Measurements from ENCODE around the gene AAK1.
A peak's percentile ranks its signal among the peaks of the same experiment; 100 is the strongest.

The AAK1 gene

DNA sequence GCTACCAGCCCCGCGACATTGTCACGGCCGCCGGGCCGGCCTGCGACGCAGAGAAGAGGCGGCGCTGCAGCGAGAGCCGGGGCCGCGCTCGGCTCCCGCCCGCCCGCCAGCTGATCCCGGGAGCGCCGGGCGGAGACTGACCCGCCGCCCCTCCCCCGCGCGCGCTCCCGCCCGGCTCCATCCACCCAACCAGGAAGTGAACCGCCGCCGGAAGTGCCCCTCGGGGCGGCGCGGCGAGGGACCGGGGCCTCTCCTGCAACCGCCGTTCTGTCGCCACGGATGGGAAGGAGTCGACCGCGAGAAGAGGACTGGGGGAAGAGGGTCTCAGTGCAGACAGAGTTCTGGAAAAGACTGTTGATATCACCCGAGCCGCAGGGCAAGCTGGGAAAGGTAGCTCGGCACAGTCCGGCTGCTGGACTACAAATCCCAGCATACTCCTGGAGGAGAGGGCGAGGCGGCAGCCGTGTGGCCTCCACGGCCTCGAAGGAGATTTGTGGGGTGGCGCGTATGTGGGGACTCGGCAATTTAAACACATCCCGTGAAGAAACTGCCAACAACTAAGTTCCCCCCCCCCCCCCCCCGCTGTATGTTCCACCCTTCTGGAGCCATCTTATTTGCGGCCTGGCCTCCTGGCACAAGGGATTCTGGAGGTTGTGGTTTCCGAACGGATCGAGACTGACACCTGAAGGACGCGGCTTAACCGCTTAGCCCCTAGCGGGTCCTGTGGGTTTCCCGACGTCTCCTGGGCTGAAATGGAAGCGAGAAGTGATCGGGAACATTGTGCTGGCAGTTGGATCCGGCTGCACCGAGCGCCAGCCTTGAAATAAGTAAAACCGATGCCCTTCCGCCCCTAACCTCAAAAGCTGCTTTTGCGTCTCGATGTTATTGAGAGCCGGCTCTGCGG lies at the start of gene AAK1:
AAK1 (minus strand) TSS at position 138 of the 904 bp plus-strand sequence. CDS start 699 bp downstream, outside the sequence.
- ATAC-seq (replicated peaks; ENCODE audit: extremely low read depth, poor library complexity, severe bottlenecking) = peak; percentile 49
- H3K9me3 Mint-ChIP-seq = no peaks in the 10 kb centered on the region
- peak; percentile 66 to 78 for DNase-seq (ENCODE audit: low spot score in 2 of 2)
- H3K4me1 Mint-ChIP-seq = peaks cover 74% of the 10 kb centered on the region
- peak within 1 kb of the TSS; percentile 92 for H3K4me3 Mint-ChIP-seq
- H3K27ac Mint-ChIP-seq (ENCODE audit: low read depth) = peak within 1 kb of the TSS; percentile 94
- no peaks in the 10 kb centered on the region for H3K27me3 Mint-ChIP-seq
- H3K36me3 Mint-ChIP-seq (ENCODE audit: insufficient read depth) = peaks cover 39% of the 10 kb centered on the region

DNA sequence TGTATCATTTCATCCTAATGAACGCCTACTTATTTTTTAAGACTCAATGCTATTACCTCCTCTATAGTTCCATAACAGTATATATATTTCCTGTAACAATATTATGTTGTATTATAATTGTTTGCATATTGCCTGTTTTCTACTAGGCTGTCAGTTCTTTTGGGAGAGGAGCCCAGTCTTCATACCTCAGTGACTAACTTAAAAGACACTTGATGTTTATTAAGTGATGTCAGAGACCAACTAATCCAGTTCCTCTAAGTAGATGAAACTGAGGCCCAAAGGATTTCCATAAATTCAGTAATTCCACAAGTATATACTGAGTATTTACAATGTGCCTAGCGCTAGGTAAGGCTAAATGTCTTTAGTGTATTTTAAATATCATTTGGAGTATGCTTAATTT lies 48.9 kb upstream of the AAK1 start:
- DNase-seq (ENCODE audit: low spot score in 2 of 2) = no peak
- Mint-ChIP-seq H3K9me3 (no peaks in the 10 kb centered on the region), H3K27ac (ENCODE audit: low read depth) (no peak overlapping the region), H3K4me3 (no peak overlapping the region), H3K36me3 (ENCODE audit: insufficient read depth) (peaks cover 5% of the 10 kb centered on the region), H3K27me3 (no peaks in the 10 kb centered on the region), H3K4me1 (peaks cover 74% of the 10 kb centered on the region)
- no peak for ATAC-seq (replicated peaks; ENCODE audit: extremely low read depth, poor library complexity, severe bottlenecking)

DNA sequence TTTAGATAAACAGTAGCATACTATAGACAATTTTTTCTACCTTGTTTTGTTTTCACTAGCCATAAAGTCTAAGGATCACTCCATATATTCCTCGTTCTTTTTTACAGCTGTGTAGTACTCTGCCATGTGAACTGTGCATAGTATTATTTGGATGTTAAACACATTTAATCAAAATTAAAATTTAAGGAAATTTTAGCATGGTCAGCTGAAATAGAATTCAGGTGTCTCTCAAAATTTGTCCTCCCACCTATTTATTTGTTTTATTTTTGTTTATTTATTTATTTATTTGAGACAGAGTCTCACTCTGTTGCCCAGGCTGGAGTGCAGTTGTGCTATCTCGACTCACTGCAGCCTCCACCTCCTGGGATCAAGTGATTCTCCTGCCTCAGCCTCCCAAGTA lies 46.4 kb upstream of the AAK1 start:
- Mint-ChIP-seq H3K36me3 (ENCODE audit: insufficient read depth) (peaks cover 5% of the 10 kb centered on the region), H3K9me3 (no peaks in the 10 kb centered on the region), H3K4me3 (no peak overlapping the region), H3K27ac (ENCODE audit: low read depth) (no peak overlapping the region), H3K27me3 (no peaks in the 10 kb centered on the region), H3K4me1 (peaks cover 74% of the 10 kb centered on the region)
- ATAC-seq (replicated peaks; ENCODE audit: extremely low read depth, poor library complexity, severe bottlenecking) (no peak), DNase-seq (ENCODE audit: low spot score in 2 of 2) (no peak)

DNA sequence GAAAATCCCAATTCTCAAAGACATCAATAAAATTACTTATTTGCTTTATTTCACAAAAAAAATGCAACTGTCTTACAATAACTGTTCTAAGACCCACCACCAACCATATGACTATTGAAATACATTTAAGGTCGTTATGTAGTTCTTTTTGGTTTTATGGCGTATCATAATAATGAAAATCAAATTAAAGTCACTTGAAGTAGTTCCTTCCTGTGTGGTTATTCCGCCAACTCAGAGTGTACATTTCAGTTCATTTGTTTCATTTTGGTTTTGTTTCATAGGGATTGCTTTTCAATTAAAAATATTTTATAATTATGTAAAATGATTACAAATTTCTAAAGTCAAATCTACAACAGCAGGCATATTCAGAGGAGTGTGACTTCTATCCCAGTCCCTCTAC lies 45.9 kb upstream of the AAK1 start:
- peak overlapping the region; percentile 43 for H3K27ac Mint-ChIP-seq (ENCODE audit: low read depth)
- ATAC-seq (replicated peaks; ENCODE audit: extremely low read depth, poor library complexity, severe bottlenecking) = no peak

DNA sequence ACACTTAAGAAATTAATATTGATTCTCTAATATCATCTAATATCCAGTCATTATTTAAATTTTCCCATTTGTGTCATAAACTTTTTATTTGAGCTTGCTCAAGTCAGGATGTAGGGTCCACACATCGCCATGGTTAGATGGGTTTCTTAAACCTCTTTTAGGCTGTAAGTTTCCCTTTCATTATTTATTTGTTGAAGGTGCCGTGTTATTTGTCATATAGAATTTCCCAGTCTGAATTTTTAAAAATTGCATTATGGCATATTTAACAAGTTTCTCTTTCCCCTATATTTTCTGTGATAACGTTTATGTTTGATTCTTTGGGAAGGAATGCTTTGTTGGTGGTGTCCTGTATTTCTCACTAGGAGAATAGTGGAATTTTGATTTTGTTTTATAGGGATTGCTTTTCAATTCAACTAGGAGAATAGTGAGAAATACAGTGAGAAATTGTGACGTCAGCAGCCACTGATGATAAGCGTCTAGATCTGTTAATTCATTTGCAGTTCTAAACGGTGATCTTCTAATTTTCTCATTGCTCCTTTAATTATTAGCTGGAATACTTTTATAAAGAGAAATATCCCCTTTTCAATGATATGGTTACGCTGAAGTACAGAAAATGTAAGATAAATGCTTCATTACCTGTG lies 44.6 kb upstream of the AAK1 start:
- peaks cover 75% of the 10 kb centered on the region for H3K4me1 Mint-ChIP-seq
- no peak overlapping the region for H3K4me3 Mint-ChIP-seq
- H3K27ac Mint-ChIP-seq (ENCODE audit: low read depth) = no peak overlapping the region

More for the DNA sequence above, 45.9 kb upstream of the AAK1 start:
- Mint-ChIP-seq H3K36me3 (ENCODE audit: insufficient read depth) (peaks cover 5% of the 10 kb centered on the region), H3K4me1 (peaks cover 76% of the 10 kb centered on the region), H3K4me3 (peak overlapping the region; percentile 48), H3K9me3 (no peaks in the 10 kb centered on the region), H3K27me3 (no peaks in the 10 kb centered on the region)
- no peak for DNase-seq (ENCODE audit: low spot score in 2 of 2)

DNA sequence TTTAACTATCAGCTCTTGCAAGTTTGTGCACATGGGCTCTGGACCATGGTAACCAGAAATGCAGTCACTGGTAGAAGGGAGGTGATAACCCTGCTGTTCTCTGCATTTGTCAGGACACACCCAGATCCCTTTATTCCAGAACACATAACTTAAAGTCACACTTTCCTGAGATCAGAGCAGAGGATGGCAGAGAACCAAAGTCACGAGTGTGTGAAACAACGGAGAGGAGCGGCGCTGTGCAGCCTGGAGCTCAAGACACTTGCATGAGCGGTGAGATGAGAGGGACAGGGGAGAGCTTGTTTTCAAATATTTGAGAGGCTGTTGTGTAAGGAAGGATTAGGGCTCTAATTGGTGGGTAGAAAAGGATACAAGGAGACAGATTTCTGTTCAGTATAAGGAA lies 43.3 kb upstream of the AAK1 start:
- ATAC-seq (replicated peaks; ENCODE audit: extremely low read depth, poor library complexity, severe bottlenecking) (no peak), DNase-seq (ENCODE audit: low spot score in 2 of 2) (no peak)
- Mint-ChIP-seq H3K27me3 (no peaks in the 10 kb centered on the region), H3K9me3 (no peaks in the 10 kb centered on the region), H3K27ac (ENCODE audit: low read depth) (no peak overlapping the region), H3K4me3 (no peak overlapping the region), H3K36me3 (ENCODE audit: insufficient read depth) (no peaks in the 10 kb centered on the region), H3K4me1 (peaks cover 70% of the 10 kb centered on the region)

More for the DNA sequence above, 44.6 kb upstream of the AAK1 start:
- ATAC-seq (replicated peaks; ENCODE audit: extremely low read depth, poor library complexity, severe bottlenecking) (no peak), DNase-seq (ENCODE audit: low spot score in 2 of 2) (no peak)
- Mint-ChIP-seq H3K27me3 (no peaks in the 10 kb centered on the region), H3K9me3 (no peaks in the 10 kb centered on the region), H3K36me3 (ENCODE audit: insufficient read depth) (peaks cover 2% of the 10 kb centered on the region)

DNA sequence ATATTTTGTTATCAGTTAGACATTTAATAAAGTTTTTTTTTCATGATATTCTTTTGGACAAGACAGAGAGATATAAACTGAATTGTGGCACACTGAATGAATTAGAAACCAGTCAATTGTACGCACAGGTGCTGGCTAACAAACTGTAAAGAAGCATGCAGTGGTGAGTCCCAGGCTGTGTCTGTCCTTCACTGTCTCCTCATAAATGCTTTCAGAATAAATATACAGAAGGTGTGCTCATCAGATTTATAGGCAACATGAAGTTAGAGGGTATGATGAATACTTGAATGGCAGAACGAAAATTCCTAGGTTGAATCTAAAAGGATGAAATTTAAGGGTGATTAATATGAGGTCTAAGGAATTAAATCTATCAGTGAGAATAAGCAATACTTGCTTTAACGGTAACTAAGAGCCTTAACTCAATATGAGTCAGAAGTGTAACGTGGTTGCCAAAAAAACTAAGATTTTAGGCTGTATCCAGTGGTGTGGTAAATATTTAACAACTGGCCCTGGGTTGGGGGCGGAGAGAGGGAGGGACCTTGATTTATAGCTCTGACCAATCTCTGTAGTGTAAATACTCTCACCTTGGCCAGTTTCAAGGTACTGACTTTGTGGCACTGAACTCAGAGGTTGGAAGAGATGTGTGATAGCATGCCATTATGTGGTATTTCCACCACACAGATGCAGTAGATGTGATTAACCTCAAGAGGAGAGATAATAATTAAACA lies 41.9 kb upstream of the AAK1 start:
- Mint-ChIP-seq H3K36me3 (ENCODE audit: insufficient read depth) (no peaks in the 10 kb centered on the region), H3K27ac (ENCODE audit: low read depth) (peak overlapping the region; percentile 60), H3K27me3 (no peaks in the 10 kb centered on the region), H3K9me3 (no peaks in the 10 kb centered on the region), H3K4me3 (peak overlapping the region; percentile 37), H3K4me1 (peaks cover 64% of the 10 kb centered on the region)
- peak in 1 of 2 donors; percentile 49 for DNase-seq (ENCODE audit: low spot score in 2 of 2)
- ATAC-seq (replicated peaks; ENCODE audit: extremely low read depth, poor library complexity, severe bottlenecking) = peak; percentile 93

DNA sequence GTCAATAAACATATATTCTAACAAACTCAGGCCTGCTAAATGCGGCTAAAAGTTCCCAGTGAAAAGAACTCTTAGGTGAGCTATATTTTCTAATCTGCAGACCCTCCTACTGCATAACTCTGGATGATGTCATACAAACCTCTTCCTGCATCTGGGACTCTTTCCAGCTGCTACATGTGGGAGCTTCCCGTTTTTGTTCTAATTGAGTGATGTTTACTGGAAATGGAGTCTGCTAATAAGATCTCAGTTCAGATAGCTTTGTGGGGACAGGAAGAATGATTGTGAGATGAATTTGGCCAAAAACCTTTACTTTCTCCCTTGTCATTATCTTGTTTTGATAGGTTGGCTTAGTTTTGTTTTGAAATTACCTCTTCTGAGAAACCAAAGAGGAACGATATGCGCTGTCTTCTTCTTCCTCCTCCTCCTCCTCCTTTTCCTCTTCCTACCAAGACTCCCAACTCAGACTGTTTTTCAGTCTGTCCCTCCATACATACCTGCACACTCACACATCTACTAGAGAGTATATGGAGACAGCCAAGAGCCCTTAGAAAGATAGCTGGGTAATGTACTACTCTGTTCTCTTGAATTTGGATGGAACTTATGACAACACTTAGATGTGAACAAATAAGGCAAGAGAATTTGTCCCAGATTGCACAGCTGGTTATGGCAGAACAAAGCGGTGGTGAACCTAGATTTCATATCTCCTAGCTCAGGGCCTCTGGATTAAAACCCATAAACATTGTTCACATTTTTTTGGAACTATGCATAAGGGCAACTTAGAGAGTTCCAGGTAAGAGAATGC lies 39.8 kb upstream of the AAK1 start:
- Mint-ChIP-seq H3K4me3 (peak overlapping the region; percentile 1), H3K4me1 (peaks cover 60% of the 10 kb centered on the region), H3K36me3 (ENCODE audit: insufficient read depth) (peaks cover 1% of the 10 kb centered on the region), H3K27me3 (no peaks in the 10 kb centered on the region), H3K27ac (ENCODE audit: low read depth) (peak overlapping the region; percentile 3), H3K9me3 (no peaks in the 10 kb centered on the region)
- no peak for DNase-seq (ENCODE audit: low spot score in 2 of 2)
- no peak for ATAC-seq (replicated peaks; ENCODE audit: extremely low read depth, poor library complexity, severe bottlenecking)

DNA sequence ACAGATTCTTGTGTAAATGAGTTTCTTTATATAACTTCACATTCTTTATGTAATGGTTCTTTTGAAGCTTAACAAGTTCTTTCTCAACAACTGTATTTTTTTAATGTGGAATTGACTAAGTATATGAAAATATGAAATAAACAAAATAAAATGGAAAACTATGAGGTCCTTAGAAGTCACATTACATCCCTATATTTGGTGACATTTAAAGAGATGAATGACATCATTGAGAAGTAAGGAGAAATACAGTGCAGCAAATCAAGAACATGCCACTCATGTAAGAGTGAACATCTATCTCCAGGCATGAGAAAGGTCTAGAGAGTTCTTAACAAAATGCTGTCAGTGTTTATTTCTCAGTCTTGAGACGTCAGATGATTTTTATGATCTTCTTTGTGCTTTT lies 39.0 kb upstream of the AAK1 start:
- H3K36me3 Mint-ChIP-seq (ENCODE audit: insufficient read depth) = peaks cover 1% of the 10 kb centered on the region
- H3K9me3 Mint-ChIP-seq = no peaks in the 10 kb centered on the region
- DNase-seq (ENCODE audit: low spot score in 2 of 2) = no peak
- peaks cover 54% of the 10 kb centered on the region for H3K4me1 Mint-ChIP-seq
- no peak overlapping the region for H3K4me3 Mint-ChIP-seq
- H3K27ac Mint-ChIP-seq (ENCODE audit: low read depth) = no peak overlapping the region
- no peak for ATAC-seq (replicated peaks; ENCODE audit: extremely low read depth, poor library complexity, severe bottlenecking)
- H3K27me3 Mint-ChIP-seq = no peaks in the 10 kb centered on the region

DNA sequence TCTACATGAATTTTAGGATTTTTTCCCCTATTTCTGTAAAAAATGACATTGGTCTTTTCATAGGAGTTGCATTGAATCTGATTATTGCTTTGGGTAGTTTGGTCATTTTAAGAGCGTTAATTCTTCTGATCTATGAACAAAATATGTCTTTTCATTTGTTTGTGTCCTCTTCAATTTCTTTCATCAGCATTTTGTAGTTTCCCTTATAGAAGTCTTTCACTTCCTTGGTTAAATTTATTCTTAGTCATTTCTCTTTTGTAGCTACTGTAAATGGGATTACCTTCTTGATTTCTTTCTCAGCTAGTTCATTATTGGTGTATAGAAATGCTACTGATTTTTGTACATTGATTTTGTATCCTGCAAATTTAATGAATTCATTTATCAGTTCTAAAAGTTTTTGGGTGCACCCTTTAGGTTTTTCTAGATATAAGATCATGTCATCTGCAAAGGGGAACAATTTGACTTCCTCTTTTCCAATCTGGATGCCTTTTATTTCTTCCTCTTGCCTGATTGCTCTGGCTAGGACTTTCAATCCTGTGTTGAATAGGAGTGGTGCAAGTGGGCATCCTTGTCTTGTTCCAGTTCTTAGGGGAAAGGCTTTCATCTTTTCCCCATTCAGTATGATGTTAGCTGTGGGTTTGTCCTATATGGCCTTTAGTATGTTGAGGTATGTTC lies 36.6 kb upstream of the AAK1 start:
- no peaks in the 10 kb centered on the region for H3K9me3 Mint-ChIP-seq
- H3K4me3 Mint-ChIP-seq = no peak overlapping the region
- DNase-seq (ENCODE audit: low spot score in 2 of 2) (no peak), ATAC-seq (replicated peaks; ENCODE audit: extremely low read depth, poor library complexity, severe bottlenecking) (no peak)
- H3K27ac Mint-ChIP-seq (ENCODE audit: low read depth) = no peak overlapping the region
- H3K4me1 Mint-ChIP-seq = peaks cover 43% of the 10 kb centered on the region
- H3K36me3 Mint-ChIP-seq (ENCODE audit: insufficient read depth) = peaks cover 1% of the 10 kb centered on the region
- no peaks in the 10 kb centered on the region for H3K27me3 Mint-ChIP-seq

DNA sequence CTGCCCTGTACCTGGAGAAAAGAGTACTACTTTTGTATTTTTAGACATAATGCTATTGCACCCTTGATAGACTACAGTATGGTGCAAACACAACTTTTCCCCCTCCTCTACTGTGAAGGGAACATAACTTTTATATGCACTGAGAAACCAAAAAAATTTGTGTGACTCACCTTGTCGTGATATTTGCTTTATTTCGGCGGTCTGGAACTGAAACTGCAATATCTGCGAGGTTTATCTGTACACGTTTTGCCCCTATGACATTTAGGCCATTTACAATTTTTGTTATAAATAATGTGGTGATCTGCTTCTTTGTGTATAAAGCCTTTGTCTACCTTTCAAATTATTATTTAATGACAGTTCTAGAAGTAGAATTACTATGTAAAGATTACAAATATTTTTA lies 34.4 kb upstream of the AAK1 start:
- Mint-ChIP-seq H3K27ac (ENCODE audit: low read depth) (no peak overlapping the region), H3K4me1 (peaks cover 22% of the 10 kb centered on the region), H3K27me3 (no peaks in the 10 kb centered on the region), H3K4me3 (no peak overlapping the region), H3K36me3 (ENCODE audit: insufficient read depth) (peaks cover 1% of the 10 kb centered on the region), H3K9me3 (no peaks in the 10 kb centered on the region)
- DNase-seq (ENCODE audit: low spot score in 2 of 2) (no peak), ATAC-seq (replicated peaks; ENCODE audit: extremely low read depth, poor library complexity, severe bottlenecking) (no peak)
